Measurements from ENCODE around the gene TNFRSF1B. TPM values are rescaled to one million over a fixed set of nuclear protein-coding genes. Genes with fewer than 3 reads are reported as not detected.

Gene TNFRSF1B
- total and polyA plus RNA-seq, 2 experiments from 2014 or later, result 0.91 to 4.1 TPM

DNA sequence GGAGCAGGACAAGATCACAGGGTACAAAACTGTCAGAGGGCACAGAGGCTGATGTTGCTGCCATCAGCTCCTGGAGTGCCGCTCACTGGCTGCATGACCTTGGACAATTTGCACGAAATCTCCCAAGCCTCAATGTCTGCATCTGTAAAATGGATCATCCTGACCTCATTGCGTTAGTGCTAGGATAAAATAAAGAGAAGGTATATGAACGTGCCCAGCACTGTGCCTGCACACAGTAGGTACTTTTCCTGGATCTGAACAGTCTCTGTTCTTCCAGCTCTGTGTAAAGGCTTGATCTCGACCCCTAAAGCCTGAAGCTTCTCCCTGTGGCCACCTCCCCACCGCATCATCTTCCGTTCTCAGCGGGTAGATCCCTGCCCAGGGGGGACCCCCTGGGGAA lies 12.9 kb downstream of the TNFRSF1B start:
- peaks cover 27% of the 10 kb centered on the region for H3K4me1 Mint-ChIP-seq
- no peak for ATAC-seq

DNA sequence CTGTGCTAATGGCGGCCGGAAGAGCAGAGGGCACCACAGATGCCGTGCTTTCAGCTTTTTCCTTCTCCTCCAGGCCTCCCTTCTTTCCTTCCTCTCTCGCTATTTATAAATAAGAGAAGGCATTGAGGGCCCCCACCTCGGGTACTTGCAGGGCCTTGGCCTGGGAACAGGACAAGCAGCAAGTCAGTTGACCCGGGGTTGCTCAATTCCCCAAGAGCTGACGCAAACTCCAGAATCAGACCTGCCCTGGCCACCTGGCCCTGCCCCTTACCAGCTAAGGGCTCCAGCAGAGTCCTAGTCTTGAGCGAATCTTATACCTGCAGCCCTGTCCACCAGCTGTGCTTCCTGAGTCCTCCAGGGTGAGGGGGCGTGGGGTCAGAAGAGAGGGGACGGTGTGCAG lies 13.5 kb downstream of the TNFRSF1B start:
- Histone ChIP-seq H3K4me3 (no peak overlapping the region), H3K36me3 (ENCODE audit: insufficient read depth) (no peaks in the 10 kb centered on the region), H3K4me1 (ENCODE audit: insufficient read depth) (peaks cover 15% of the 10 kb centered on the region), H4K20me1 (replicated peaks; ENCODE audit: insufficient read depth) (no peaks in the 10 kb centered on the region), H3K27me3 (ENCODE audit: insufficient read depth) (no peaks in the 10 kb centered on the region), H3K4me2 (no peak overlapping the region), H3K27ac (ENCODE audit: low read depth) (no peak overlapping the region), H3K79me2 (replicated peaks; ENCODE audit: insufficient read depth) (no peaks in the 10 kb centered on the region), H2AFZ (no peak overlapping the region), H3K9me2 (ENCODE audit: insufficient read depth) (no peaks in the 10 kb centered on the region), H3F3A (replicated peaks; ENCODE audit: low read depth) (no peaks in the 10 kb centered on the region)
- H3K4me3 Mint-ChIP-seq, result no peak overlapping the region
- H3K27ac Mint-ChIP-seq, result no peak overlapping the region
- DNase-seq (ENCODE audit: low spot score) (no peak), ATAC-seq (no peak)
- peaks cover 15% of the 10 kb centered on the region for H3K9me3 Mint-ChIP-seq
- H3K27me3 Mint-ChIP-seq (ENCODE audit: insufficient read depth, low read depth, poor library complexity), result peaks cover 18% of the 10 kb centered on the region
- H3K4me1 Mint-ChIP-seq, result peaks cover 24% of the 10 kb centered on the region
- peaks cover 10% of the 10 kb centered on the region for H3K36me3 Mint-ChIP-seq (ENCODE audit: low read depth)
- no peak for TF ChIP-seq JUNB (IDR thresholded peaks at IDR 0.05; ENCODE audit: unreplicated experiment)
- TF ChIP-seq, protein P1, sequence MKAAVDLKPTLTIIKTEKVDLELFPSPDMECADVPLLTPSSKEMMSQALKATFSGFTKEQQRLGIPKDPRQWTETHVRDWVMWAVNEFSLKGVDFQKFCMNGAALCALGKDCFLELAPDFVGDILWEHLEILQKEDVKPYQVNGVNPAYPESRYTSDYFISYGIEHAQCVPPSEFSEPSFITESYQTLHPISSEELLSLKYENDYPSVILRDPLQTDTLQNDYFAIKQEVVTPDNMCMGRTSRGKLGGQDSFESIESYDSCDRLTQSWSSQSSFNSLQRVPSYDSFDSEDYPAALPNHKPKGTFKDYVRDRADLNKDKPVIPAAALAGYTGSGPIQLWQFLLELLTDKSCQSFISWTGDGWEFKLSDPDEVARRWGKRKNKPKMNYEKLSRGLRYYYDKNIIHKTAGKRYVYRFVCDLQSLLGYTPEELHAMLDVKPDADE (IDR thresholded peaks at IDR 0.05), result no peak
- TF ChIP-seq CREB1 (CRISPR knock-in tag; IDR thresholded peaks at IDR 0.05; ENCODE audit: low read depth), result no peak
- TF ChIP-seq, protein P2, sequence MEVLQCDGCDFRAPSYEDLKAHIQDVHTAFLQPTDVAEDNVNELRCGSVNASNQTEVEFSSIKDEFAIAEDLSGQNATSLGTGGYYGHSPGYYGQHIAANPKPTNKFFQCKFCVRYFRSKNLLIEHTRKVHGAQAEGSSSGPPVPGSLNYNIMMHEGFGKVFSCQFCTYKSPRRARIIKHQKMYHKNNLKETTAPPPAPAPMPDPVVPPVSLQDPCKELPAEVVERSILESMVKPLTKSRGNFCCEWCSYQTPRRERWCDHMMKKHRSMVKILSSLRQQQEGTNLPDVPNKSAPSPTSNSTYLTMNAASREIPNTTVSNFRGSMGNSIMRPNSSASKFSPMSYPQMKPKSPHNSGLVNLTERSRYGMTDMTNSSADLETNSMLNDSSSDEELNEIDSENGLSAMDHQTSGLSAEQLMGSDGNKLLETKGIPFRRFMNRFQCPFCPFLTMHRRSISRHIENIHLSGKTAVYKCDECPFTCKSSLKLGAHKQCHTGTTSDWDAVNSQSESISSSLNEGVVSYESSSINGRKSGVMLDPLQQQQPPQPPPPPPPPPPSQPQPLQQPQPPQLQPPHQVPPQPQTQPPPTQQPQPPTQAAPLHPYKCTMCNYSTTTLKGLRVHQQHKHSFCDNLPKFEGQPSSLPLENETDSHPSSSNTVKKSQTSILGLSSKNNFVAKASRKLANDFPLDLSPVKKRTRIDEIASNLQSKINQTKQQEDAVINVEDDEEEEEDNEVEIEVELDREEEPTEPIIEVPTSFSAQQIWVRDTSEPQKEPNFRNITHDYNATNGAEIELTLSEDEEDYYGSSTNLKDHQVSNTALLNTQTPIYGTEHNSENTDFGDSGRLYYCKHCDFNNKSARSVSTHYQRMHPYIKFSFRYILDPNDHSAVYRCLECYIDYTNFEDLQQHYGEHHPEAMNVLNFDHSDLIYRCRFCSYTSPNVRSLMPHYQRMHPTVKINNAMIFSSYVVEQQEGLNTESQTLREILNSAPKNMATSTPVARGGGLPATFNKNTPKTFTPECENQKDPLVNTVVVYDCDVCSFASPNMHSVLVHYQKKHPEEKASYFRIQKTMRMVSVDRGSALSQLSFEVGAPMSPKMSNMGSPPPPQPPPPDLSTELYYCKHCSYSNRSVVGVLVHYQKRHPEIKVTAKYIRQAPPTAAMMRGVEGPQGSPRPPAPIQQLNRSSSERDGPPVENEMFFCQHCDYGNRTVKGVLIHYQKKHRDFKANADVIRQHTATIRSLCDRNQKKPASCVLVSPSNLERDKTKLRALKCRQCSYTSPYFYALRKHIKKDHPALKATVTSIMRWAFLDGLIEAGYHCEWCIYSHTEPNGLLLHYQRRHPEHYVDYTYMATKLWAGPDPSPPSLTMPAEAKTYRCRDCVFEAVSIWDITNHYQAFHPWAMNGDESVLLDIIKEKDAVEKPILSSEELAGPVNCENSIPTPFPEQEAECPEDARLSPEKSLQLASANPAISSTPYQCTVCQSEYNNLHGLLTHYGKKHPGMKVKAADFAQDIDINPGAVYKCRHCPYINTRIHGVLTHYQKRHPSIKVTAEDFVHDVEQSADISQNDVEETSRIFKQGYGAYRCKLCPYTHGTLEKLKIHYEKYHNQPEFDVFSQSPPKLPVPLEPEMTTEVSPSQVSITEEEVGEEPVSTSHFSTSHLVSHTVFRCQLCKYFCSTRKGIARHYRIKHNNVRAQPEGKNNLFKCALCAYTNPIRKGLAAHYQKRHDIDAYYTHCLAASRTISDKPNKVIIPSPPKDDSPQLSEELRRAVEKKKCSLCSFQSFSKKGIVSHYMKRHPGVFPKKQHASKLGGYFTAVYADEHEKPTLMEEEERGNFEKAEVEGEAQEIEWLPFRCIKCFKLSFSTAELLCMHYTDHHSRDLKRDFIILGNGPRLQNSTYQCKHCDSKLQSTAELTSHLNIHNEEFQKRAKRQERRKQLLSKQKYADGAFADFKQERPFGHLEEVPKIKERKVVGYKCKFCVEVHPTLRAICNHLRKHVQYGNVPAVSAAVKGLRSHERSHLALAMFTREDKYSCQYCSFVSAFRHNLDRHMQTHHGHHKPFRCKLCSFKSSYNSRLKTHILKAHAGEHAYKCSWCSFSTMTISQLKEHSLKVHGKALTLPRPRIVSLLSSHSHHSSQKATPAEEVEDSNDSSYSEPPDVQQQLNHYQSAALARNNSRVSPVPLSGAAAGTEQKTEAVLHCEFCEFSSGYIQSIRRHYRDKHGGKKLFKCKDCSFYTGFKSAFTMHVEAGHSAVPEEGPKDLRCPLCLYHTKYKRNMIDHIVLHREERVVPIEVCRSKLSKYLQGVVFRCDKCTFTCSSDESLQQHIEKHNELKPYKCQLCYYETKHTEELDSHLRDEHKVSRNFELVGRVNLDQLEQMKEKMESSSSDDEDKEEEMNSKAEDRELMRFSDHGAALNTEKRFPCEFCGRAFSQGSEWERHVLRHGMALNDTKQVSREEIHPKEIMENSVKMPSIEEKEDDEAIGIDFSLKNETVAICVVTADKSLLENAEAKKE (CRISPR knock-in tag; IDR thresholded peaks at IDR 0.05), result no peak
- no peak for TF ChIP-seq EZH2 (IDR thresholded peaks at IDR 0.05; ENCODE audit: low read depth, unreplicated experiment)
- TF ChIP-seq, protein P3, sequence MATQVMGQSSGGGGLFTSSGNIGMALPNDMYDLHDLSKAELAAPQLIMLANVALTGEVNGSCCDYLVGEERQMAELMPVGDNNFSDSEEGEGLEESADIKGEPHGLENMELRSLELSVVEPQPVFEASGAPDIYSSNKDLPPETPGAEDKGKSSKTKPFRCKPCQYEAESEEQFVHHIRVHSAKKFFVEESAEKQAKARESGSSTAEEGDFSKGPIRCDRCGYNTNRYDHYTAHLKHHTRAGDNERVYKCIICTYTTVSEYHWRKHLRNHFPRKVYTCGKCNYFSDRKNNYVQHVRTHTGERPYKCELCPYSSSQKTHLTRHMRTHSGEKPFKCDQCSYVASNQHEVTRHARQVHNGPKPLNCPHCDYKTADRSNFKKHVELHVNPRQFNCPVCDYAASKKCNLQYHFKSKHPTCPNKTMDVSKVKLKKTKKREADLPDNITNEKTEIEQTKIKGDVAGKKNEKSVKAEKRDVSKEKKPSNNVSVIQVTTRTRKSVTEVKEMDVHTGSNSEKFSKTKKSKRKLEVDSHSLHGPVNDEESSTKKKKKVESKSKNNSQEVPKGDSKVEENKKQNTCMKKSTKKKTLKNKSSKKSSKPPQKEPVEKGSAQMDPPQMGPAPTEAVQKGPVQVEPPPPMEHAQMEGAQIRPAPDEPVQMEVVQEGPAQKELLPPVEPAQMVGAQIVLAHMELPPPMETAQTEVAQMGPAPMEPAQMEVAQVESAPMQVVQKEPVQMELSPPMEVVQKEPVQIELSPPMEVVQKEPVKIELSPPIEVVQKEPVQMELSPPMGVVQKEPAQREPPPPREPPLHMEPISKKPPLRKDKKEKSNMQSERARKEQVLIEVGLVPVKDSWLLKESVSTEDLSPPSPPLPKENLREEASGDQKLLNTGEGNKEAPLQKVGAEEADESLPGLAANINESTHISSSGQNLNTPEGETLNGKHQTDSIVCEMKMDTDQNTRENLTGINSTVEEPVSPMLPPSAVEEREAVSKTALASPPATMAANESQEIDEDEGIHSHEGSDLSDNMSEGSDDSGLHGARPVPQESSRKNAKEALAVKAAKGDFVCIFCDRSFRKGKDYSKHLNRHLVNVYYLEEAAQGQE (IDR thresholded peaks at IDR 0.05; ENCODE audit: unreplicated experiment), result no peak
- TF ChIP-seq STAT1 (IDR thresholded peaks at IDR 0.05; ENCODE audit: unreplicated experiment), result no peak
- TF ChIP-seq EZH2phosphoT487 (IDR thresholded peaks at IDR 0.05; ENCODE audit: unreplicated experiment), result no peak
- TF ChIP-seq ZNF114 (CRISPR knock-in tag; IDR thresholded peaks at IDR 0.05), result no peak
- no peak for TF ChIP-seq POLR2AphosphoS5 (IDR thresholded peaks at IDR 0.05; ENCODE audit: low read depth)
- no peak for TF ChIP-seq ZNF331 (CRISPR knock-in tag; IDR thresholded peaks at IDR 0.05; ENCODE audit: low read depth)

More for the DNA sequence above, 12.9 kb downstream of the TNFRSF1B start:
- H3K27ac ChIP-seq (ENCODE audit: low read depth), result no peak overlapping the region
- H3K27me3 ChIP-seq (ENCODE audit: insufficient read depth), result no peaks in the 10 kb centered on the region
- no peak overlapping the region for H3K4me3 Mint-ChIP-seq
- H3K79me2 ChIP-seq (replicated peaks; ENCODE audit: insufficient read depth), result no peaks in the 10 kb centered on the region
- peaks cover 4% of the 10 kb centered on the region; the same call in 2 of the 3 replicates for H3K36me3 Mint-ChIP-seq (ENCODE audit: low read depth)
- no peak for TF ChIP-seq CREB1 (CRISPR knock-in tag; IDR thresholded peaks at IDR 0.05; ENCODE audit: low read depth)
- no peaks in the 10 kb centered on the region for H3K9me2 ChIP-seq (ENCODE audit: insufficient read depth)
- H4K20me1 ChIP-seq (replicated peaks; ENCODE audit: insufficient read depth), result no peaks in the 10 kb centered on the region
- no peak overlapping the region for H3K4me2 ChIP-seq
- no peak overlapping the region for H2AFZ ChIP-seq
- peaks cover 15% of the 10 kb centered on the region; the same call in 1 of the 2 replicates for H3K4me1 ChIP-seq (ENCODE audit: insufficient read depth)
- no peak overlapping the region for H3K4me3 ChIP-seq
- peaks cover 8% of the 10 kb centered on the region for H3K9me3 Mint-ChIP-seq
- H3K27ac Mint-ChIP-seq, result no peak overlapping the region
- H3F3A ChIP-seq (replicated peaks; ENCODE audit: low read depth), result no peaks in the 10 kb centered on the region
- H3K36me3 ChIP-seq (ENCODE audit: insufficient read depth), result no peaks in the 10 kb centered on the region
- no peak for DNase-seq (ENCODE audit: low spot score)
- peaks cover 18% of the 10 kb centered on the region for H3K27me3 Mint-ChIP-seq (ENCODE audit: insufficient read depth, low read depth, poor library complexity)

Data from GM23338 (cell line).